HCT116 (cell line): ENCODE results near the gene GPS2.

Source experiments
- CEBPB ChIP-seq: IDR thresholded peaks from 2 replicates; pipeline ENCODE4 v1.6.1; 2012; ENCODE audit warnings: low read depth
- EGR1 ChIP-seq: IDR thresholded peaks from 2 replicates; pipeline ENCODE4 v1.6.1; 2012; ENCODE audit warnings: low read depth
- EZH2 ChIP-seq: fragments of 200-600 bp; sonication (generic); IDR thresholded peaks from 2 replicates; pipeline ENCODE4 v1.6.1; 2017; ENCODE audit warnings: antibody characterized with exemption, mixed run types
- SRF ChIP-seq: IDR thresholded peaks from 2 replicates; pipeline ENCODE4 v1.6.1; 2012; ENCODE audit warnings: low read depth
- ZFX ChIP-seq: fragments of 450-650 bp; IDR thresholded peaks from 2 replicates; pipeline ENCODE4 v1.6.1; 2017
- TF ChIP-seq, protein P1 (sequence below), 3 experiments: fragments of 200-600 bp in 1 of 3; sonication (generic) in 1 of 3; IDR thresholded peaks in 2 of 3; conservative IDR thresholded peaks in 1 of 3; 2 replicates each; pipeline ENCODE4 v1.5.1; 2012 to 2017; ENCODE audit warnings: low read depth in 2 of 3, low read length in 2 of 3, antibody characterized with exemption in 1 of 3, borderline replicate concordance in 1 of 3, control low read depth in 1 of 3, mild to moderate bottlenecking in 1 of 3, mixed read lengths in 1 of 3, mixed run types in 1 of 3, moderate library complexity in 1 of 3; ENCODE audit not compliant: insufficient read depth in 1 of 3

DNA sequence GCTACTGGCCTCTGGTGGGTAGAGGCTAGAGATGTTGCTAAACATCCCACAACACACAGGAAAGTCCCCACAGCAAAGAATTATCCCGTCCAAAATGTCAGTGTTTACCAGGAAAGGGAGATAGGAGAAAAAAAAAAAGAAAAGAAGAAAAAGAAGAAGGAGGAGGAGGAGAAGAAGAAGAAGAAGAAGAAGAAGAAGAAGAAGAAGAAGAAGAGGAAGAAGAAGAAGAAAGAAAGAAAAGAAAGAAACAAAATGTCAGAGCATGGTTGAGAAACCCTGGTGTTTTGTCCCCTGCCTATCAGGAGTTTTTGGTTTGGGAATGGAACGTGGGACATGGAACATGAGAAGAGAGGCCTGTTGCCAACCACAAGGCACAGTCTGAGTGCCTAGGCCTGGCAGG, 42.2 kb upstream of the GPS2 start:
- no peak for TF ChIP-seq EGR1
- no peak for TF ChIP-seq ZFX
- TF ChIP-seq, protein P1, sequence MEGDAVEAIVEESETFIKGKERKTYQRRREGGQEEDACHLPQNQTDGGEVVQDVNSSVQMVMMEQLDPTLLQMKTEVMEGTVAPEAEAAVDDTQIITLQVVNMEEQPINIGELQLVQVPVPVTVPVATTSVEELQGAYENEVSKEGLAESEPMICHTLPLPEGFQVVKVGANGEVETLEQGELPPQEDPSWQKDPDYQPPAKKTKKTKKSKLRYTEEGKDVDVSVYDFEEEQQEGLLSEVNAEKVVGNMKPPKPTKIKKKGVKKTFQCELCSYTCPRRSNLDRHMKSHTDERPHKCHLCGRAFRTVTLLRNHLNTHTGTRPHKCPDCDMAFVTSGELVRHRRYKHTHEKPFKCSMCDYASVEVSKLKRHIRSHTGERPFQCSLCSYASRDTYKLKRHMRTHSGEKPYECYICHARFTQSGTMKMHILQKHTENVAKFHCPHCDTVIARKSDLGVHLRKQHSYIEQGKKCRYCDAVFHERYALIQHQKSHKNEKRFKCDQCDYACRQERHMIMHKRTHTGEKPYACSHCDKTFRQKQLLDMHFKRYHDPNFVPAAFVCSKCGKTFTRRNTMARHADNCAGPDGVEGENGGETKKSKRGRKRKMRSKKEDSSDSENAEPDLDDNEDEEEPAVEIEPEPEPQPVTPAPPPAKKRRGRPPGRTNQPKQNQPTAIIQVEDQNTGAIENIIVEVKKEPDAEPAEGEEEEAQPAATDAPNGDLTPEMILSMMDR (IDR thresholded peaks at IDR 0.05 in 2 of 3, conservative IDR thresholded peaks at IDR 0.05 in 1 of 3; ENCODE audit: borderline replicate concordance in 1 of 3, insufficient read depth in 1 of 3, low read depth in 2 of 3, low read length in 2 of 3) = no peak
- TF ChIP-seq CEBPB = no peak
- no peak for TF ChIP-seq SRF
- TF ChIP-seq EZH2 = no peak
